SU-DHL-6 (cell line): ENCODE results near the gene YIF1A.

ENCODE experiments used
- H2AFZ ChIP-seq: fragments of 200-600 bp; sonication (generic); 2 replicates; pipeline ENCODE4 v1.6.1; 2014; ENCODE audit warnings: low read depth, mild to moderate bottlenecking, moderate library complexity, mixed read lengths, antibody characterized with exemption, low read length; ENCODE audit not compliant: severe bottlenecking
- H3F3A ChIP-seq: fragments of 200-600 bp; shearing (Covaris generic); 2 replicates; pipeline ENCODE4 v1.6.0; 2016; ENCODE audit warnings: antibody characterized with exemption, mild to moderate bottlenecking; ENCODE audit not compliant: insufficient read depth
- H3K27ac ChIP-seq: fragments of 200-600 bp; sonication (generic); 2 replicates; pipeline ENCODE4 v1.5.1; 2016; ENCODE audit warnings: low read depth, mild to moderate bottlenecking, low read length, moderate library complexity, mixed read lengths
- H3K27me3 ChIP-seq: fragments of 200-600 bp; sonication (generic), shearing (Covaris generic); 2 replicates; pipeline ENCODE4 v1.6.0; 2014; ENCODE audit warnings: mild to moderate bottlenecking, low read length
- H3K36me3 ChIP-seq: fragments of 200-600 bp; sonication (generic); 2 replicates; pipeline ENCODE4 v1.6.1; 2014; ENCODE audit warnings: mild to moderate bottlenecking, low read length, mixed read lengths
- H3K4me2 ChIP-seq: fragments of 300-600, 200-600 bp; shearing (Covaris generic), sonication (generic); 2 replicates; pipeline ENCODE4 v1.6.0; 2014; ENCODE audit warnings: low read length, low read depth, mild to moderate bottlenecking; ENCODE audit not compliant: poor library complexity, severe bottlenecking
- H3K4me3 ChIP-seq: fragments of 200-600 bp; sonication (generic); 2 replicates; pipeline ENCODE4 v1.5.1; 2014; ENCODE audit warnings: antibody characterized with exemption, low read length, mild to moderate bottlenecking, mixed read lengths; ENCODE audit not compliant: insufficient read depth, poor library complexity, severe bottlenecking
- H3K79me2 ChIP-seq: fragments of 200-600 bp; sonication (generic); 2 replicates; pipeline ENCODE4 v1.6.1; 2014; ENCODE audit warnings: mild to moderate bottlenecking, low read length, moderate library complexity; ENCODE audit not compliant: insufficient read depth
- H3K9ac ChIP-seq: fragments of 200-600 bp; sonication (generic); 2 replicates; pipeline ENCODE4 v1.7.0; 2014; ENCODE audit warnings: mild to moderate bottlenecking, low read length
- H3K9me2 ChIP-seq: fragments of 200-600 bp; sonication (generic); replicated peaks from 2 replicates; pipeline ENCODE4 v1.6.1; 2014; ENCODE audit warnings: low read length; ENCODE audit not compliant: insufficient read depth
- H3K9me3 ChIP-seq: fragments of 200-600 bp; sonication (generic); 2 replicates; pipeline ENCODE4 v1.6.1; 2014; ENCODE audit warnings: low read length, mixed read lengths; ENCODE audit not compliant: insufficient read depth
- H4K20me1 ChIP-seq: fragments of 200-600 bp; sonication (generic); 2 replicates; pipeline ENCODE4 v1.6.1; 2014; ENCODE audit warnings: low read depth, mild to moderate bottlenecking, antibody characterized with exemption, low read length, moderate library complexity, mixed read lengths
- EZH2phosphoT487 ChIP-seq: fragments of 200-600 bp; sonication (generic), shearing (Covaris generic); conservative IDR thresholded peaks from 2 replicates; pipeline ENCODE4 v1.6.1; 2018; ENCODE audit warnings: mild to moderate bottlenecking, antibody characterized with exemption, low read length, moderate library complexity, mixed read lengths
- TF ChIP-seq, protein P1 (sequence below): fragments of 200-600 bp; sonication (generic); IDR thresholded peaks from one replicate; pipeline ENCODE4 v1.5.1; 2017; ENCODE audit warnings: antibody characterized with exemption, mild to moderate bottlenecking, low read length, moderate library complexity; ENCODE audit not compliant: insufficient read depth, poor library complexity, severe bottlenecking

Gene YIF1A

DNA sequence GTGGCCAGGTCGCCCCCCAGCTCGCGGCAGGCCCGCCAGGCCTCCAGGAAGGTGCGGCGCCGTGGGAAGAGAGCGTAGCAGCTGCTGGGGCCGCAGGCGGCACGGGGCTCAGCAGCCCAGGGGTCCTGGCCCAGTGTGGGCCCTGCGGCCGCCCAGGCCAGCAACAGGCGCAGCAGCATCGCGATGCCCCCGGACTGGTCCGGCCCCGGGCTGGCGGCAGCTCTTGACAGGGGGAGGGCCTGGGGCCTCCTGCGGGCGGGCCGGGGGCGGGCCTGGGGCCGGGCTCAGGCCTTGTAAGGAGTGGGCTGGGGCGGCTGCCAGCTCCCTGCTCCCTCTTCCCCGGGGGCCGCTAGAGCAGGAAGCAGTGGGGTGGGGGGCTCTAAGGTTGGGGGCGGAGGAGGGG is 27.9 kb upstream of the YIF1A start, which contains the start of gene CD248:
Gene CD248 (minus strand): TSS at position 196 of the 403 bp plus-strand sequence. CDS start 17 bp downstream, at position 179.
- H2AFZ ChIP-seq: no peak within 1 kb of the TSS
- no peak within 1 kb of the TSS for H3K27ac ChIP-seq

DNA sequence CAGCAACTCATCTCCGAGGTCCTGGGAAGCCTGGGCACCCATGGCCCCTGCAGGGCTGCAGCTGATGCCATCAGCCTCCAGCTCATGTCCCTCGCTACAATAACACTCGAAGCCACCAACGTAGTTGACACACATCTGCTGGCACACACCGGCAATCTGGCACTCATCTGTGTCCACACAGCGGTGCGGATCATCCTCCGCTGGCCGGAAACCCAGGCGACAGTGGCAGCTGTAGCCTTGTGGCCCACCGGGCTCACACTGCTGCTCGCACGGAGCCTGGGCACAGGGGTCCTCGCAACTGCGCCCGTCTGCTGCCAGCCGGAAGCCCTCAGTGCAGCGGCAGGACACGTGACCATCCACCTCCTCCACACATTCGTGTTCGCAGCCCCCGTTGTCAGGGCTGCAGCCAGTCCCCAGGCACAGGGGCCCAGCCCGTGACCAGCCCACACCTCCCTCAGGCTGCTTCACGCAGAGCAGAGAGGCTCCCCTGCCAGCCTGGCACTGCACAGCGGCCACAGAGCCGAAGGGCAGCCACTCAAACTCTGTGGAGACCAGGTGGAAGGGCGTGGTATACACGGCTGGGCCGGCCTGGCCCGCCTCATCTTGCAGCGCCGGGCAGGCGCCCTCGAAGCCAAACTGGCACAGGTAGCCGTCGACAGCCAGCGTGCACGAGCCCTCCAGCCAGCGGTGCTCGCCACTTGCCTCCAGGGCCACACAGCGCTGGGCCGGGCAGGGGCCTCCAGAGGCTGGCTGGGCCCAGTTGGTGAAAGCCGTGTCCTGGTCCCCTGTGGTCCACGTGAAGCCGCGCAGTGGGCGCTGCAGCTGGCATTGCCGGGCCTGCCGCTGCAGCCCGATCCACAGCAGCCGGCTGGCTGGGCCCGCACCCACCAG is 27.2 kb upstream of the YIF1A start:
- Histone ChIP-seq H3F3A (no peaks in the 10 kb centered on the region), H3K79me2 (no peaks in the 10 kb centered on the region), H3K36me3 (no peaks in the 10 kb centered on the region), H4K20me1 (no peaks in the 10 kb centered on the region), H3K9me3 (no peaks in the 10 kb centered on the region), H3K4me3 (no peak overlapping the region), H2AFZ (no peak overlapping the region), H3K9ac (no peak overlapping the region), H3K4me2 (no peak overlapping the region), H3K27me3 (no peaks in the 10 kb centered on the region), H3K27ac (no peak overlapping the region), H3K9me2 (no peaks in the 10 kb centered on the region)
- TF ChIP-seq, protein P1, sequence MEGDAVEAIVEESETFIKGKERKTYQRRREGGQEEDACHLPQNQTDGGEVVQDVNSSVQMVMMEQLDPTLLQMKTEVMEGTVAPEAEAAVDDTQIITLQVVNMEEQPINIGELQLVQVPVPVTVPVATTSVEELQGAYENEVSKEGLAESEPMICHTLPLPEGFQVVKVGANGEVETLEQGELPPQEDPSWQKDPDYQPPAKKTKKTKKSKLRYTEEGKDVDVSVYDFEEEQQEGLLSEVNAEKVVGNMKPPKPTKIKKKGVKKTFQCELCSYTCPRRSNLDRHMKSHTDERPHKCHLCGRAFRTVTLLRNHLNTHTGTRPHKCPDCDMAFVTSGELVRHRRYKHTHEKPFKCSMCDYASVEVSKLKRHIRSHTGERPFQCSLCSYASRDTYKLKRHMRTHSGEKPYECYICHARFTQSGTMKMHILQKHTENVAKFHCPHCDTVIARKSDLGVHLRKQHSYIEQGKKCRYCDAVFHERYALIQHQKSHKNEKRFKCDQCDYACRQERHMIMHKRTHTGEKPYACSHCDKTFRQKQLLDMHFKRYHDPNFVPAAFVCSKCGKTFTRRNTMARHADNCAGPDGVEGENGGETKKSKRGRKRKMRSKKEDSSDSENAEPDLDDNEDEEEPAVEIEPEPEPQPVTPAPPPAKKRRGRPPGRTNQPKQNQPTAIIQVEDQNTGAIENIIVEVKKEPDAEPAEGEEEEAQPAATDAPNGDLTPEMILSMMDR: no peak
- no peak for TF ChIP-seq EZH2phosphoT487

More for the DNA sequence above, 27.9 kb upstream of the YIF1A start, which contains the start of gene CD248:
- H3K36me3 ChIP-seq: no peaks in the 10 kb centered on the region
- H3K27me3 ChIP-seq: no peaks in the 10 kb centered on the region
- H3K4me3 ChIP-seq: no peak within 1 kb of the TSS
- no peaks in the 10 kb centered on the region for H3F3A ChIP-seq
- no peaks in the 10 kb centered on the region for H3K9me2 ChIP-seq
- H3K4me2 ChIP-seq: no peak within 1 kb of the TSS
- H3K9ac ChIP-seq: no peak within 1 kb of the TSS
- no peaks in the 10 kb centered on the region for H4K20me1 ChIP-seq
- no peak for TF ChIP-seq EZH2phosphoT487
- TF ChIP-seq, protein P1: no peak
- no peaks in the 10 kb centered on the region for H3K79me2 ChIP-seq
- no peaks in the 10 kb centered on the region for H3K9me3 ChIP-seq

DNA sequence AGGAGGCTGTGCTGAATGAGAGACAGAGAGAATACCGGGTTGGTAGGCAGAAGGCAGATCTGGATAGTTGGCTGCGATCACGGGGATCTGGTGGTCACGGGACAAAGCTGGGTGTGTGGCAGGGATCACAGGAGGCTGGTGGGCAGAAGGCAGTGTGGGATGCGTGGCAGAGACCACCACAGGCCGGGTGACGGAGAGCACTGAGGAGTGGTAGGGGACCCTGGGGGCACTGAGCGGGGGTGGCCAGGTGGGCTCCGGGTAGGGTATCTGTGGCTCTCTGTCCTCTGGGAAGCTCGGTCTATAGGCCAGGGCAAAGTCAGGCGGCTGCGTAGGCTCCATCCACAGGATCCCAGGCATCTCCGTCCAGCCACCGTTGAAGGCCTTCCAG is 26.5 kb upstream of the YIF1A start:
- H3K9ac ChIP-seq: no peak overlapping the region
- H3K36me3 ChIP-seq: no peaks in the 10 kb centered on the region
- no peaks in the 10 kb centered on the region for H4K20me1 ChIP-seq
- no peak overlapping the region for H3K4me2 ChIP-seq
- H3K79me2 ChIP-seq: no peaks in the 10 kb centered on the region
- no peaks in the 10 kb centered on the region for H3K27me3 ChIP-seq
- no peak overlapping the region for H2AFZ ChIP-seq
- H3K9me3 ChIP-seq: no peaks in the 10 kb centered on the region
- H3K27ac ChIP-seq: no peak overlapping the region
- no peak for TF ChIP-seq EZH2phosphoT487
- TF ChIP-seq, protein P1: no peak
- no peaks in the 10 kb centered on the region for H3F3A ChIP-seq
- H3K4me3 ChIP-seq: no peak overlapping the region
- H3K9me2 ChIP-seq: no peaks in the 10 kb centered on the region
